VCaP (cell line): ENCODE results near the gene SSC5D.

Source experiments
- H3K27ac ChIP-seq: fragments of 450-650 bp; 2 replicates; pipeline ENCODE4 v1.5.1; 2017
- TF ChIP-seq, protein P1 (sequence below): fragments of 450-650 bp; conservative IDR thresholded peaks from 2 replicates; pipeline ENCODE4 v1.5.1; 2017; ENCODE audit warnings: mild to moderate bottlenecking, moderate library complexity

SSC5D gene

DNA sequence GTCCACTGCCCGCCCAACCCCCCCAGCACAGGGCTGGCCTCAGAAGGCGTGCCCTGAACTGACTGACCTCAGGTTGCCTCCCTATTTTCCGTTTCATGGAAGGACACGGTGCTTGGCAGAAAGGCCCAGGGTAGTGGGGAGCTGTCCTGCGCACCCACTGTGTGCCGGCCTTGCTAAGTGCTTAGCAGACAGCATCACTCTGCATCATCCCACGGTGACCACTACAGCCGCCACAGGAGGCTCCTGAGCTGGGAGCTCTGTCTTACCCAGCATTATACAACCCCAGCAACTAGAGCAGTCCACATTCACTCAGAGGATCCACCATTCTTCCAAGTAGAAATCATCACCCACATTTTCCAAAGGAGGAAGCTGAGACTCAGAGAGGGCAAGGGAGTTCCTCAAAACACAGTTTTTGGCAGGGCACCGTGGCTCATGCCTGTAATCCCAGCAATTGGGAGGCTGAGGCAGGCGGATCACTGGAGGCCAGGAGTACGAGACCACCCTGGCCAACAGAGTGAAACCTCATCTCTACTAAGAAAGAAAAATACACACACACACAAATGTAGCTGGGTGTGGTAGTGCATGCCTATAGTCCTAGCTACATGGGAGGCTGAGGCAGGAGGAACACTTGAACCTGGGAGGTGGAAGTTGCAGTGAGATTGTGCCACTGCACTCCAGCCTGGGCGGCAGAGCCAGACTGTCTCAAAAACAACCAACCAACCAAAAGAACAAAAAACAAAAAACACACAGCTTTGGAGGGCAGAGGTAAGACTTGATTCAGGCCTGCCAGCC, 47.1 kb downstream of the SSC5D start:
- no peak overlapping the region for H3K27ac ChIP-seq
- TF ChIP-seq, protein P1, sequence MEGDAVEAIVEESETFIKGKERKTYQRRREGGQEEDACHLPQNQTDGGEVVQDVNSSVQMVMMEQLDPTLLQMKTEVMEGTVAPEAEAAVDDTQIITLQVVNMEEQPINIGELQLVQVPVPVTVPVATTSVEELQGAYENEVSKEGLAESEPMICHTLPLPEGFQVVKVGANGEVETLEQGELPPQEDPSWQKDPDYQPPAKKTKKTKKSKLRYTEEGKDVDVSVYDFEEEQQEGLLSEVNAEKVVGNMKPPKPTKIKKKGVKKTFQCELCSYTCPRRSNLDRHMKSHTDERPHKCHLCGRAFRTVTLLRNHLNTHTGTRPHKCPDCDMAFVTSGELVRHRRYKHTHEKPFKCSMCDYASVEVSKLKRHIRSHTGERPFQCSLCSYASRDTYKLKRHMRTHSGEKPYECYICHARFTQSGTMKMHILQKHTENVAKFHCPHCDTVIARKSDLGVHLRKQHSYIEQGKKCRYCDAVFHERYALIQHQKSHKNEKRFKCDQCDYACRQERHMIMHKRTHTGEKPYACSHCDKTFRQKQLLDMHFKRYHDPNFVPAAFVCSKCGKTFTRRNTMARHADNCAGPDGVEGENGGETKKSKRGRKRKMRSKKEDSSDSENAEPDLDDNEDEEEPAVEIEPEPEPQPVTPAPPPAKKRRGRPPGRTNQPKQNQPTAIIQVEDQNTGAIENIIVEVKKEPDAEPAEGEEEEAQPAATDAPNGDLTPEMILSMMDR, result no peak

DNA sequence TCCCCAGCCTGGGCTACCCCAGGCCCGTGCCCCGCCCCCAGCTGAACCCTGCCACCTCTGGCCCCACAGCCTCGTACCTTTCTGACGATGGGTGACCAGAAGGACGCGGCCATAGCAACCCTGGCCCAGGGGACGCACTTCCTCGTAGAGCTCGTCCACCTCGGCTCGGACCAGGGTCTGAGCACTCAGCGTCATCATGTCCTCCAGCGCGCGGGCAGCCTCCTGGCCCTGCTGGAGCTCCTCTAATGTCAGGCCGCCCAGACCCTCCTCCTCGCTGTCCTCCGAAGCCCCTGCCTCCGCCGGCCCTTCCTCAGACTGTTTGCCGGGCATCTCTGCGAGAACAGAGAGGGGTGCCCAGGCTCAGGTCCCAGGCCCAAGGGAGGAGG, 47.7 kb downstream of the SSC5D start:
- TF ChIP-seq, protein P1, result no peak
- H3K27ac ChIP-seq, result no peak overlapping the region

DNA sequence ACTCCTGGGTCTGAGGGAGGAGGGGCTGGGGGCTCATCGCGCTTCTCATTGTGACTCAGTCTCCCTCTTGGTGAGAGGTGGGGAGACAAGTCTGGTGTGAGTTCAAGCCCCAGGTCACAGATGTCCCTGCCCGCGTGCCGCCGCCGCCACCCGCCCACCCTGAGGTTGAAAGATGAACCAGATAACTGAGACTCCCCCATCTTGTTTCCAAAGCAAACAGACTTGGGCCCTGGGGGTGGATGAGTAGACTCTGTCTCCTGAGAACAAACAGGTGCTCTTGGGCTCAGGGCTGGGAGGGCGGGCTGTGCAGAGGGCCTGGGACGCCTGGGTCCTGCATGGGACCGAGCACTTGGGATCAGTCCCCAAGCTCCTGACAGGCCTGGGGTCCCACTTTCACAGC, 48.1 kb downstream of the SSC5D start:
- TF ChIP-seq, protein P1, result no peak
- no peak overlapping the region for H3K27ac ChIP-seq

DNA sequence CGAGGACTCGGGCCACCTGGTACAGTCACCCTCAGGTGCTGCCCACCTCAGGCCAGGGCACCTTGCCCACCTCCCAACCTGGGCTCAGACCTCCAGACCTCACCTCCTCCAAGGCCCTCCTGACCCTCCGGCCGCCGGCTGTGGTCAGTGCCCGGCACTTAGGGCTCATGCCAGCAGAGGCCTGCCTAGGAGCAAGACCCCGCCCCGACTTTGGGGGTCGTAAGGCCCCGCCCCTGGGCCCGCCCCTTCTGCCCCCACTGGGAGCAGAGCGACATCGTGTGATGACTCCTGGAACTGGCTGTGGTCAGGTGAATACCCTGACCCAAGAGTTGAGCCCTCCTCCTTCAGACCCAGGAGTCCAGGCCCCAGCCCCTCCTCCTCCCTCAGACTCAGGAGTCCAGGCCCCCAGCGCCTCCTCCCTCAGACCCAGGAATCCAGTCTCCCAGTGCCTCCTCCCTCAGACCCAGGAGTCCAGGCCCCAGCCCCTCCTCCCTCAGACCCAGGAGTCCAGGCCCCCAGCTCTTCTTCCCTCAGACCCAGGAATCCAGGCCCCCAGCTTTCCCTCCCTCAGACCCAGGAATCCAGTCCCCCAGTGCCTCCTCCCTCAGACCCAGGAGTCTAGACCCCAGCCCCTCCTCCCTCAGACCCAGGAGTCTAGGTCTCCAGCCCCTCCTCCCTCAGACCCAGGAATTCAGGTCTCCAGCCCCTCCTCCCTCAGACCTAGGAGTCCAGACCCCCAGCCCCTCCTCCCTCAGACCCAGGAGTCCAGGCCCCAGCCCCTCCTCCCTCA, 48.9 kb downstream of the SSC5D start, which contains the start of gene SBK2:
Gene SBK2 (minus strand): TSS at position 183 of the 790 bp plus-strand sequence. CDS start 839 bp downstream, outside the sequence.
- no peak within 1 kb of the TSS for H3K27ac ChIP-seq
- TF ChIP-seq, protein P1, result no peak

DNA sequence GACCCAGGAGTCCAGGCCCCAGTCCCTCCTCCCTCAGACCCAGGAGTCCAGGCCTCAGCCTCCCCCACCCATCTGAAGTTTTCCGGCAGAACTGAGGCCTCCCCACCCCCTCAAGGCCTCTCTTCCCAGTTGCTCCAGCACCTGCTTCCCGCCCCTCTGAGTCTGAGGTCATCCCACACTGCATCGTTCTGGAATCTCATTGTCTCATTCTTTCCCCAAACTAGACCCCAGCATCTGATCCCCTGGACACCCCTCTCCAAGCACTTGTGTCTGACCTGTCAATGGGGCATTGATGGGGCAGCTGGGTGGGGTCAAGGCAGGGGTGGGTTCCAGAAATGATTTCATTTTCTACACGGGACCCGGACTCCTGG, 49.5 kb downstream of the SSC5D start:
- H3K27ac ChIP-seq, result no peak overlapping the region
- TF ChIP-seq, protein P1, result no peak

DNA sequence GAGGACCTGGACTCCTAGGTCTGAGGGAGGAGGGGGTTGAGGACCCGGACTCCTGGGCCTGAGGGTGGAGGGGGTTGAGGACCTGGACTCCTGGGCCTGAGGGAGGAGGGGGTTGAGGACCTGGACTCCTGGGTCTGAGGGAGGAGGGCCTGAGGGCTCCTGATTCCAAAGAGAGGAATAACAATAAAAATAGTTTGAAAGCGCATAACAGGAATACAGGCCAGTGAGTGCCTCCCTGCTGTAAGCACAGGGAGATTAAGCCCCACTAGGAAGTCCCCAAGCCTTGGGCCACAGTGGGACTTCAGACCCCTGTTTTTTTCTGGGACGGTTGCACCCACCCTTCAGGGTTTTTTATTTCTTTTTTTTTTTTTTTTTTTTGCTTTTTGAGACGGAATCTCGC, 49.9 kb downstream of the SSC5D start:
- no peak overlapping the region for H3K27ac ChIP-seq
- TF ChIP-seq, protein P1, result no peak
